Medulla oblongata (tissue), 1 donor: ENCODE results near the gene KCNK6.

ENCODE experiments used
- DNase-seq: peaks from one replicate; pipeline ENCODE4 v3.0.0-alpha.2; 2015; ENCODE audit errors: extremely low spot score

Gene KCNK6

DNA sequence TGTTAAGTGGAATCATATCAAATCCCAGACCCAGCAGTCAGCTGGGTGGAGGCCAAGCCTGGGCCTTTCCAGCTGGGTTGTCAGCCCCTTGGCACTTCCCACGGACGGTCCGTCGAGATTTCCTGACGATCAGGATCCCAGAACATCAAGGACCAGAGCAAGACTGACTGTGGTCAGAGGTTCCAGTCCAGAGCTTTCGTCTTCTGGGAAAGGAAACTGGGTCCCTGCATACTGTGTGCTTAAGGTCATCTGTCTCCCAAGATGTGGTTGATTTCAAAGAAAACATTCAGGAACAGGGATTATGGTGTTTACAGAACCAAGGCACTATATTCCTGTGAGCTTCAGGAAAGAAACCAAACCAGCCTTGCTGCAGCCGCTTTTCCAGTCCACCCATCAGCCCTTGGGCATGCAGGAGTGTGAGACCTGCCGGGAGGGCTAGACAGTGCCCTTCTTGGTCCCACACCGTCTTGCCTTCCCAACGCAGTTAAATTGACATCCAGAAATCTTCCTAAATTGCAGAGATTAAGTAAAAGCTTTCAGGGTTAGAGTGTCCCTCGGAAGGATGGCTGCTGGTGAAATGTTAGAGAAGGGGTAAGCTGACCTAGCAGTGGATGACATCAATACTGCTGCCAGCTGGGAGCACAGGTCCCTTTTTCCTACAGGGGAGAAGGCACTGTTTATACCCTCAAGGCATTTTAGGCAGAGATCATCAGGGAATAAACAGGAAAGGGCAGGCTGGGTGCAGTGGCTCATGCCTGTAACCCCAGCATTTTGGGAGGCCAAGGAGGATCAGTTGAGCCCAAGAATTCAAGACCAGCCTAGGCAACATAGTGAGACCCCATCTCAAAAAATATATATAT lies 20.6 kb upstream of the KCNK6 start:
- DNase-seq: no peak

DNA sequence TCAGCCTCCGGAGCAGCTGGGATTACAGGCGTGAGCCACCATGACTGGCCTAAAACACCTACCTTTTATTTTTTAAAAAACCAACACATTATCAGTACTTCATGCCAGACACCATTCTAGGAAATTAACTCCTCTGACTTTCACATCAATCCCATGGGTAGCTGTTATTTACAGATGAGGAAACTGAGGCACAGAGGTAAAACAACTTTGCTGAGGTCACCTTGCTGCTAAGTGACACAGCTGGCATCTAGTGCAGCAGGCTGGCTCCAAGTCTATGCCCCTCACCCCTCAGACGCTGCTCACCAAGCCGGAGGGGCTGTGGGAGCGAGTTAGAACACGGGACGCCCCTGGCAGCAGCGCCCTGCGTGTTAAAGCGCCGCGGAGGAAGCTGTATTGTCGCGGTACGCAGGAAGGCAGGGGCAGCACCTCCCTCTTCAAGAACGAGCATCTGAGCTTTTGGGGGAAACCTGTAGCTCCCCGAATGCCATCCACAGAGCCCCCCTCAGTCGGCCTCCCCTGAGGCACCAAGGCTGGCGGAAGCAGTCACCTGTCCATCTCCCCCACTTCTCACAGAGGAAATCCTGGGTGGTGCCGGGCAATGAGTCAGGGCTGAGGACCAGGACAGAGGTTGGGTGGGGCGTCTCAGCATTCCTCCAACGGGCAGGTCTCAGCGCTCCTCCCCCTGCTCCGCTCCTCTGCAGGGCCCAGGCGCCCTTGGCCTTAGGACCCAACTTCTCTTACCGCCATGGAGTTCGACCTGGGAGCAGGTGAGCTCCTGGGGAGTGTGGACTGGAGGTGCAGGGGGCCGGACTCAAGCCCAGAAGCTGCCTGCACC lies 15.9 kb upstream of the KCNK6 start, which contains the start of gene C19orf33:
Gene C19orf33, plus strand, starts transcription at position 735 of the 835 bp plus-strand sequence. Its CDS starts 11 bp downstream, at position 746.
- no peak for DNase-seq

DNA sequence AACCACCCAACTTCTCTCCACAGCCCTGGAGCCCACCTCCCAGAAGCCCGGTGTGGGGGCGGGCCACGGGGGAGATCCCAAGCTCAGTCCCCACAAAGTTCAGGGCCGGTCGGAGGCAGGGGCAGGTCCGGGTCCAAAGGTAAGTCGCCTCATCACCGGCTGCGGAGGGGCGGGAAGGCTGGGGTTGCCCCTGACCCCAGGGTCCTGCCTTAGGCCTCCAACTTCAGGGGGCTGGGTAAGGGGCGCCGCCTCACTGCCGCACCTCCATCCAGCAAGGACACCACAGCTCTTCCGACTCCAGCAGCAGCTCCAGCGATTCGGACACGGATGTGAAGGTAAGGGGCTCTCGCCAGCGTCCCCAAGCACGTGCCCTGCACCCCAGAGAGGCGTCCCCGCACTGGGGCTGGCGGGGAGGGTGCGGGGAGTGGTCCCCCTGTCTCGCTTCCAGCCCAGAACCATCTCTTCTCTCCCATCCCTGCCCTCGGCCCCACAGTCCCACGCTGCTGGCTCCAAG lies 15.2 kb upstream of the KCNK6 start:
- no peak for DNase-seq

DNA sequence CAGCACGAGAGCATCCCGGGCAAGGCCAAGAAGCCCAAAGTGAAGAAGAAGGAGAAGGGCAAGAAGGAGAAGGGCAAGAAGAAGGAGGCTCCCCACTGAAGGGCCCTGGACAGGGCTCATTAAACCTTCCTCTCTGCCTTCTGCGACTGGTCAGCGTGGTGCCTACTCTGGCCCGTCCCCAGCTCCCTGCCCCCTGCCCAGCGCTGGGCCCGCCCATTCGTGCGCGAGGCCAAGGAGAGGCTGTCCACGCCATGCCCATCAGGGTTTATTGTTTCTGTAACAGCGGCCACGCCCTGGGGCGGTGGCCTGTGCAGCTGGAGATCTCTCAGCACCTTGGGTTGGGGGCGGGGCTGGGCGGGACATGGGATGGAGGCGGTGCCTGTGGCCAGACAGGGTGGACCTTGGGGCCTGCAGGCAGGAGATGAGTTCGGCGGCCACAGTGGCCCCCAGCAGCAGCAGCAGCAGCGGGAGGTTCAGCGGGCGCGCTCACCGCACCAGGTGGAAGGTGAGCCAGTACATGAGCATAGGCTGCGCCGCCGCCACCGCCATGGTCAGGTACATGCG lies 14.7 kb upstream of the KCNK6 start:
- DNase-seq: no peak

DNA sequence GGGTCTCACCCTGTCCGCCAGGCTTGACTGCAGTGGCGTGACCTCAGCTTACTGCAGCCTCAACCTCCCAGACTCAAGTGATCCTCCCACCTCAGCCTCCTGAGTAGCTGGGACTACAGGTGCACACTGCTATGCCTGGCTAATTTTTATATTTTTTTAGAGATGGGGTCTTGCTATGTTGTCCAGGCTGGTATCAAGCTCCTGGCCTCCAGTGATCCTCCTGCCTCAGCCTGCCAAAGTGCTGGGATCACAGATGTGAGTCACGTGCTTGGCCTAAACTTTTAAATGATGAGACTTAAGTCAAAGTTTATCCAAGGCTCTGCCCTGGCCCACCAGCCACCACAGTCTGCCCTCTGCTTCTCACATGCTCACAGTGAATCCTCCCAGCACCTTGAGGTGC lies 13.4 kb upstream of the KCNK6 start:
- DNase-seq: no peak

DNA sequence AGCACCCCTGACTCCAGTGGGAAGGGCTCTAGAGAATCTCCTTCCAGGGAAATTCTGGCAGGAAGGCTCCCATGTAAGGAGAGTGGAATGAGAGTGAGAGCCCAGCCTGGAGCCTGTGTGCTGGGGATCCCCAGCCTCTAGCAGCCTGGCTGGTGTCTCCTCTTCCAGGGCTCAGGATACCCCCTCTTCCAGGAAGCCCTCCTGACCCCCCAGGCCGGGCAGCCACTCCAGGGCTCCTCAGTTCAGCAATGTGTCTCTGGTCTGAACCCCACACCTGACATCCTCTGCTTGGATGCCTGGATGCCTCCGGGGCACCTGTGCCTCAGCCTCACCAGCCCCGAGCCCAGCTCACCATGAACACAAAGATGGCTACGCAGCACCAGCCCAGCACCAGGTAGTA lies 12.6 kb upstream of the KCNK6 start:
- no peak for DNase-seq

DNA sequence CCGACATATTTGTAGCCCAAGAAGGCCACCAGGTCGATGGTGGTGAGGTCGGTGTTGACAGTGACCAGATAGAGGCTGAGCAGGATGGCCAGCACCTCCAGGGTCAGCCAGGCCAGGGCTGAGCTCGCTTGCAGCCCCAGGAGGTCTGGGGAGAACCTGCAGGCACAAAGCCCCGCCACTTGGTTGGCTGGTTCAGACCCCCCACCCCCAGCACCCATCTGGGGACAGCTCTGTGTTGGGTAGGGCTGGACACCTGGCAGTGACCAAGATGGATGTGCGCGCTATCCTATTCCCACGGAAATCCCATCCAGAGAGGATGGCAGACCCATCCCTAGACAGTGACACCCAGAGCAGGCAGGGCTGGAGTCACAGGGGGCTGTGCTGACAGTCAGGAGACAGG lies 12.0 kb upstream of the KCNK6 start:
- DNase-seq: no peak

DNA sequence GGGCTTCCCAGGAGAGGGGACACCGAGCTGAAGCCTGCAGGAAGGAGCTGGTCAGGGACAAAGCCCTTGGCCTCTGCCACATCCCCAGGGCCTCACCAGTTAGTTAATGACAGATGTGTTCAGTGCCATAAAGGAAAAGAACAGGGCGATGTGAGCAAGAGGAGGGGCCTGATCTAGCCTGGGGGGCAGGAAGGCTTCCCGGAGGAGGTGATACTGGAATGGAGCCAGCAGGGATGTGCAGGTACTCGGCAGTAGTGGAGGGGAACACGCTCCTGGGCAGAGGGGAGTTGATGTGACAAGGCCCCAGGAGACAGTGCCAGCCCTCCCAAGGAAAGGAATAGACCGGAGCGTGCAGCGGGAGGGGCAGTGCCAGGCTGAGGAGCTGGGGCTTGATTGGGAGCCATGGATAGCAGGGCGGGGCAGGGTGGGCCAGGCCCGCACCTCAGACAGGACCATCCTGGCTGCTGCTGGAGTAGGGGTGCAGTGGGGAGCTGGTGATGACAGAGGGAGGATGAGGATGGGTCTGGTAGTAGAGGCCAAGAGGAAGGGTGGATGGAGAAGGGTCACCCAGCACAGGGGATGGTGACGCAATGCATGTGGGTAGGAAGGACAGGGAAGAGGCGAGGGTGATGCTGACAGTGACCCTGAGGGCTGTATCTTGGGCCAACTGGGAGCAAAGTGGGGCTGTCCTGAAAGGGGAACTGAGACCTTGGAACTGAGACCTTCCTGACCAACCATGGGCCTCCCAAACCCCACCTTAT lies 11.5 kb upstream of the KCNK6 start:
- no peak for DNase-seq

DNA sequence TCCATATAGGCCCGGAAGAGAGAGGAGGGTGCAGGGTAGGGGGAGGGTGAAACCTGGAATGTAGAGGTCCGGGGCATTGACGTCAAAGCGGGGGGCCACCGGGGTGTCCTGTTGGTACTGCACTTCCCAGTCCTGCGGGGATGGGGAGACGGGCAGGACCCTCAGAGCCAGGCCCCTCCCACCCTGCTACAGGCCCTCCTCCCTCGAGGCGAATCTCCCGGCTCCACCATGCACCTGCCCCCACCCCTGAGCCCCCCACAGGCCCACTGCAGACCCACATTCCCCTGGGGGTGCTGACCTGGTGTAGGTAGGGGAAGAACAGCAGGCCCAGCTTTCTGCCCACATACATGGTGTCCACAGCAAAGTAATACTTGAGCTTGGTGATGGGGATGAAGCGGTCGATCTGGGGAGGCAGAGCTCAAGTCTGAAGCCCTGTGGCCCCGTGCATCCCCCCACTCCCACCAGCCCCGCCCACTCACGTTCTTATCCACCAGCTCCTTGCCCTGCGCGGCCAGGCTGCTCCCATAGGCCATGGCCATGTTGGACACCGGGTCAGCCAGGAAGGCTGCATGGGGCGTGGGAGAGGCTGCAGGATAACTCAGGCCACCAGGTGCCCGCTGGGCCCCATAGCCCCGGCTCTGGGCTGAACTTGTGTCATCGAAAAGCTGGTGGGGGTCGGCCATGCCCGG lies 10.6 kb upstream of the KCNK6 start:
- DNase-seq: no peak

DNA sequence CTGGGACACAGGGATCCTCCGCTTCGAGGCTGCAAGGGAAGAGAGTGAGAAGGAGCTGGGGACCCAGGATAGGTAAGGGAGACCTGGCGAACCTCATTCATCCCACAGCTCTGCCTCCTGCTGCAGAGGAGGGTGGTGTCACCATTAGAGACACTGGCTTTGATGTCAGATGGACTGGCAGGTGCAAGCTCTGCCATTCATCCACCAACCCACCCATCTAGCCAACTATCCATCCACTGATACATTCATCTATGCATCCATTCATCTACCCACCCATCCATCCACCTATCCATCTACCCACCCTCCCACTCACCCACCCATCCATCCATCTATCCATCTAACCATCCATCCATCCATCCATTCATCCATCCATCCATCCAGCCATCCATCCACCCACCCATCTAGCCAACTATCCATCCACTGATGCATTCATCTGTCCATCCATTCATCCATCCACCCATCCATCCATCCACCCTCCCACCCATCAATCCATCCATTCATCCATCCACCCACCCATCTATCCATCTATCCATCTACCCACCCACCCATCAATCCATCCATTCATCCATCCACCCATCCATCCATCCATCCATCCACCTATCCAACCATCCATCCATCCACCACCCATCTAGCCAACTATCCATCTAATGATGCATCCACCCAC lies 9.9 kb upstream of the KCNK6 start:
- no peak for DNase-seq

DNA sequence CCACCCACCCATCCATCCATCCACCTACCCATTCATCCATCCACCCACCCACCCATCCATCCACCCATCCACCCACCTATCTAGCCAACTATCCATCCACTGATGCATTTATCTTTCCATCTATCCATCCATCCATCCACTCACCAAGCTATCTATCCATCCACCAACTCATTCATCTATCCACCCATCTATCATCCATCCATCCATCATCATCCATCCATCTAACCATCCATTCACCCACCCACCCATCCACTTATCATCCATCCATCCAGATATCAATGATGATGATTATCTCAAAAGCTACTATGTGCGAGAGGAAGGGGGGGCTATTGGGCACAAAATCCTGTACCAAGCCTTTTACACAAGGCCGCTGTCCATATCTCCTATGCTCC lies 9.4 kb upstream of the KCNK6 start:
- DNase-seq: no peak

DNA sequence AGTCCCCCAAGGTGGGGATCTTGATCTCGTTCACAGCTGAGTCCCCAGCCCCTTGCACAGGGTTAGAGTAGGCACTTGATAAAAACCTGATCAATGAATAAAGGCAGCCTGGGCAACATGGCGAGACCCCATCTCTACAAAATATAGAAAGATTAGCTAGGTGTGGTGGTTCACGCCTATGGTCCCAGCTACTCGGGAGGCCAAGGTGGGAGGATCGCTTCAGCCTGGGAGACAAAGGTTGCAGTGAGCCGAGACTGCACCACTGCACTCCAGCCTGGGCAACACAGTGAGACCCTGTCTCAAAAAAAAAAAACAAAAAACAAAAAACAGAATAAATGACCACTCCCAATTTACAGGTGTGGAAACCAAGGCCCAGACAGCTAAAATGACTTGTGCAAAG lies 8.7 kb upstream of the KCNK6 start:
- no peak for DNase-seq

DNA sequence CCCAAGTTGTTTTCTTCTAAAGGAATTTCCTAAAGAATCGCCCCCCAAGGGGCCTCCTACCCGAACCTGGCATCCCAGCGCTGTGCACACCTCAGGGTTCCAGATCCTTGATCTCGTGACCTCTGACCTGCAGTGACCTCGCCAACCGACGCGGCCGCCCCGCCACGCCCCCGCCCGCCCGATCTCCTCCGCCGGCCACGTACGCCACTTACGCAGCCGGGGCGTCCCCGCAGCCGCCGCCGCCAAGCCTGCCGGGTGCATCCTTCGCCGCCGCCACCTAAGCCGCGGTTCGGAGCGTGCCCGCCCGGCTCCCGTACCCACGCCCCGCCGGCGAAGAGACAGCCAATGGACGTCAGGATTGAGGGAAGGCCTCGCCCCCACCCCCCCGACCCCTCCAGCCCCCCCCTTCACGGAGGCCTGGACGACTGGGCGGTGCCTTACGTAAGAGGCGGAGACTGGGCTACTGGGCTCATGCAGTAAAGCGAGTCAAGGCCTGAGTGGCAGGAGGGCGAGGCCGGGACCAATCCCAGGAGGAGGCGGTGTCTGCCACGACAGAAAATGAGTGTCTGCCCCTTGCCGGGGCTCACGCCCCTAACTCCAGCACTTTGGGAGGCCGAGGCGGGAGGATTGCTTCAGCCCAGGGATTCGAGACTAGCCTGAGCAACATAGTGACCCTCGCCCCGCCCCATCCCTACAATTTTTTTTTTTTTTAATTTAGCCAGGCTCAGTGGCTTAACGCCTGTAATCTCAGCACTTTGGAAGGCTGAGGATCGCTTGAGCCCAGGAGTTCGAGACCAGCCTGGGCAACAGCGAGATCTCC lies 3.8 kb upstream of the KCNK6 start, which contains the start of gene YIF1B:
Gene YIF1B, minus strand, starts transcription at position 291 of the 820 bp plus-strand sequence. Its CDS starts 30 bp downstream, at position 261.
- peak; percentile 98 for DNase-seq

DNA sequence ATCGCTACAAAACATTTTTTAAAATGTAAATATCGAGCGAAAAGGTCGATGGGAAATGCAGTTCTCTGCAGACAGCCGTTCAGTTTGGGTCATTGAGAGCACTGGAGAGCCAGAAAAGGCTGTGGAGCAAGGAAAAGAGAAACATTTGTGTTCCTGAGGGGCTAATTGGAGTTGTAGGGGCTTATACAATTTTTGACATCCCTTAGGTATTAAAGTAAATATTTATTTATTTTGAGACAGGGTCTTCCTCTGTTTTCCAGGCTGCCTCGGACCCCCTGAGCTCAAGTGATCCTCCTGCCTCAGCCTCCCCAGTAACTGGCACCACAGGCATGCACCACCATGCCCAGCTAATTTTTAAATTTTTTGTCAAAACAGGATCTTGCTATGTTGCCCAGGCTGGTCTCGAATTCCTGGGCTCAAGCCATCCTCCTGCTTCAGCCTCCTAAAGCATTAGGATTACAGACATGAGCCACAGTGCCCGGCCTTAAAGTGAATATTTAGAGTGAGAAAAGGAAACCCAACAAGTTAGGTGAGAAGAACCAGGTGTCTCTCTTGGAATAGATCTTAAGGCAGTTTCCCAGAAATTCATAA lies 3.1 kb upstream of the KCNK6 start:
- no peak for DNase-seq

DNA sequence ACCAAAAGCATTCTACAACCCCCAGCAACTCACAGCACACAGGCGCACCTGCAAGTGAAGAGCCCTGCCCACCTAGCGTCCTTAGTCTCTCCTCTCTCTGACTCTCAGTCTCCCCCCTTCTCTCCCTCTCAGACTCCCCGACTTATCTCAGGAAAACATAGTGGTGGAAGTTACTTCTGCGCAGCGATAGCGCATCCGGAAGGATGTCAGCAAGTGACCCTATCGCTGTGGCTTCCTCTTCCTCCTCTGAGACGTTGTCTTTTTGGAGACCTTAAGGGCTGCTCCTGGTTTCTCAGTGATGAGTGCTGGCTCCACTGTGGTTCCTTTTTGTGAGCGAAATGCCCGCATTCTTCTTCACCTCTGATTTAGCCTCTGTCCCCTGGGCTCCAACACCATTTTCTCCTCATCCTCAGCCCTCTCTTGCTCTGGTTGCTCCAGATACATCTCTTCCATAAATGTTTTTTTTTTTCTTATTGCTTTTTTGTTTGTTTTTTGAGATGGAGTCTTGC lies 2.5 kb upstream of the KCNK6 start:
- peak; percentile 57 for DNase-seq

DNA sequence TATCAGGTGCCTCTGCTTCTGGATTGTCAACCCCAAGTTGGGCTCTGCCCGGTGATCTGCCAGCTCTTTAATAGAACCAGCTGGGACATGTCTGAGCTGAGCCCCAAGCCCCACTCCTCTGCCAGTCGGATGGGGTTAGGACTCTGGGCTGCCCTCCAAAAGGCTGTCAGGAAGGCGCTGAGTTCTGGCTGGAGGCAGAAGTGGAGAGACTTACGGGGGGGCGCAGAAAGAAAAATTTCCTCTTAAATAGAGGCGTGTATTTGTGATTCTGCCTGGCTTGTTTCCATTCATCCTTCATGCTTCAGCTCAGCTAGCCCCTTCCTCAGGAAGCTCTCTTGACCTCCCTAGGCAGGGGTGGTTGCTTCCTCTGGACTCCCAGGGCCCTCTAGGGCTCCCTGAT lies 985 bp upstream of the KCNK6 start:
- DNase-seq: no peak

DNA sequence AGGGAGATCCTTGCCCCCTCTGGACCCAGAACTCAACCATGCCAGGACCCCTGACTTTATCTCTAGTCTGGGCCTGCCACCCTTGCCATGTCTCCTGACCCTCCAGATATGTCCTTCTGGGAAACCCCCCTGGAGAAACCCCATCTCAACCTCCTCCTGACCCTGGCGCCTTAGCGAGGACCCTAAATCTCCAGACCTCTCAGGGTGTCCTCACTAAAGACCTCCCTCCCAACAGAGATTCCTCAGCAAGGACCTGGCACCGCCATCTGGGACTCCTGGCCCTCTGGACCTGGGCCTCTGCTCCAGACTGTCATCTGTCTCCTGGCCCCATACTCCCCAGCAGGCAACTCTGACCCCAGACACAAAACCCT lies 1.3 kb downstream of the KCNK6 start:
- no peak for DNase-seq

DNA sequence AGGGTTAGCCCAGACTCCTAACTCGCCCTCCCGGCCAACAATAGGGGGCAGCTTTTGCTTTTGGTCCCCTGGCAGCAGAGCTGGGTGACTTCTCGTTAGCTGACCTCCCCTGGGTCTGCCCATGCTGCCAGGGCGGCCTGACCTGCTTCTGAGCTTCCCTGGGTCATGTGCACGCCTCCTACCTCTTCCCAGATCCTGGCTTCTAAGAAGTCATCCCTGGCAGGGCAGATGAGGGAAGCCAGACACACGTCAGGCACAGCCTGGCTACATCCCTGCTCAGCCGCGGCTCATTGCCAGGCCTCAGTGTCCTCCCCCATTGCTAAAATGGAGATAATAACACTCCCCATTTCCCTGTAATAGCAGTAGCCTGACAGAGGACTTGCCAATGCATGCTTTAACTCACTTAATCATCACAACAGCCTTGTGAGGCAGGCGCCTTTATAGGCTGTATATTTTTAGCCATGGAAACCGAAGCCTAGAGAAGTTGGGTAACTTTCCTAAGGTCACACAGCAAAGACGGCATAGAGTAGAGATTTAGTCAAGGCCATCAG lies 2.1 kb downstream of the KCNK6 start:
- no peak for DNase-seq

DNA sequence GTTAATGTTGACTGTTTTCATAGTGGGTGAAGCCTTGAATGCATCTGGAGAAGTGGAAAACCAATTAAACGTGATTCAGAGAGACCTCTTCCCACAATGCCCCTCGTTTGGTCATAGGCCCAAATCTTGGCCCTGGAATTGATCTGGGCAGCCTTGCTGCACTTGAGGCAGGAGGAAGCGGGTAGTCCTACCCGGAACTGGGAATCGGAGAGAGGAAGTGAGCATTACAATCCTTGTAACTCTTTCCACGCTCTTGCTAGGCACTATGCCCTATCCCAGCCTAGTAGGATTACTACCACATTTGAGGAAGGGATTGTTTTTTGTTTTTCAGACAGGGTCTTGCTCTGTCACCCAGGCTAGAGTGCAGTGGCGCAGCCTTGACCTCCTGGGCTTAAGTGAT lies 3.6 kb downstream of the KCNK6 start:
- DNase-seq: peak; percentile 35
